ENCODE data around the gene CECR2. TPM values are rescaled to one million over a fixed set of nuclear protein-coding genes. Genes with fewer than 3 reads are reported as not detected.

The CECR2 gene
- total RNA-seq, 1 experiment from 2014 or later = 111 TPM

DNA sequence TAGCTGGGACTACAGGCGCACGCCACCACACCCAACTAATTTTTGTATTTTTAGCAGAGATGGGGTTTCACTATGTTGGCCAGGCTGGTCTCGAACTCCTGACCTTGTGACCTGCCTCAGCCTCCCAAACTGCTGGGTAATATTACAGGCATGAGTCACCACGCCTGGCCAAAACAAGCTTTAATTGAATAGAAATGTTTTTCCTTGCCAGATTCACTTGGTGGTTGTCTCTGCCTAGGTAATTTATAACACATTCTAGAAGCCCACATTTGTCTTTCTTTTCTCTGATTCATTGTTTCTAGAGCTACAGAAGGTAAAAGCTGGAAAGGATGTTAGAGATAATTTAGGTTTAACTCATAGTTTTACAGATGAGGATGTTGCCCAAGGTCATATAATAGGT is 41.3 kb downstream of the CECR2 start (continued):
- TF ChIP-seq, protein P1, sequence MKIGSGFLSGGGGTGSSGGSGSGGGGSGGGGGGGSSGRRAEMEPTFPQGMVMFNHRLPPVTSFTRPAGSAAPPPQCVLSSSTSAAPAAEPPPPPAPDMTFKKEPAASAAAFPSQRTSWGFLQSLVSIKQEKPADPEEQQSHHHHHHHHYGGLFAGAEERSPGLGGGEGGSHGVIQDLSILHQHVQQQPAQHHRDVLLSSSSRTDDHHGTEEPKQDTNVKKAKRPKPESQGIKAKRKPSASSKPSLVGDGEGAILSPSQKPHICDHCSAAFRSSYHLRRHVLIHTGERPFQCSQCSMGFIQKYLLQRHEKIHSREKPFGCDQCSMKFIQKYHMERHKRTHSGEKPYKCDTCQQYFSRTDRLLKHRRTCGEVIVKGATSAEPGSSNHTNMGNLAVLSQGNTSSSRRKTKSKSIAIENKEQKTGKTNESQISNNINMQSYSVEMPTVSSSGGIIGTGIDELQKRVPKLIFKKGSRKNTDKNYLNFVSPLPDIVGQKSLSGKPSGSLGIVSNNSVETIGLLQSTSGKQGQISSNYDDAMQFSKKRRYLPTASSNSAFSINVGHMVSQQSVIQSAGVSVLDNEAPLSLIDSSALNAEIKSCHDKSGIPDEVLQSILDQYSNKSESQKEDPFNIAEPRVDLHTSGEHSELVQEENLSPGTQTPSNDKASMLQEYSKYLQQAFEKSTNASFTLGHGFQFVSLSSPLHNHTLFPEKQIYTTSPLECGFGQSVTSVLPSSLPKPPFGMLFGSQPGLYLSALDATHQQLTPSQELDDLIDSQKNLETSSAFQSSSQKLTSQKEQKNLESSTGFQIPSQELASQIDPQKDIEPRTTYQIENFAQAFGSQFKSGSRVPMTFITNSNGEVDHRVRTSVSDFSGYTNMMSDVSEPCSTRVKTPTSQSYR (CRISPR knock-in tag; IDR thresholded peaks at IDR 0.05) = no peak

DNA sequence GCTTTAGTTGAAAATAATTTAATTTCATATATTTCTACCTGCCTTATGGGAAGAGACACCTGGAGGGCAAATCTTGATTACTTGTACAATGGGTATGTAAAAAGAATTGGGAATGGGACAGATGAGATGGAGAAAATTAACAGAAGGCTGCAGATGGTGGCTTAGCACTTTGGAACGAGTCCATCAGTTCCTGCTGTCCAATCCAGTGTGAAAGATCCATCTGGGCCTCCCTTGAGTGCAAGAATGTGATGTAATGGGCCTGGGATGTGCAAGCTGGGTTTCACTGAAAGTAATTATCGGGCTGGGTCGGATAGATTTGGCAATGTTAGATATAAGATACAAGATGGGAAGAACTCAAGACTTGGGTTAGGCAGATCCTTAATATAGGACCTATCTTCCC is 42.0 kb downstream of the CECR2 start:
- DNase-seq (ENCODE audit: low spot score) (no peak), ATAC-seq (no peak)
- Mint-ChIP-seq H3K27me3 (ENCODE audit: low read depth) (no peaks in the 10 kb centered on the region), H3K36me3 (no peaks in the 10 kb centered on the region), H3K4me1 (peaks cover 83% of the 10 kb centered on the region), H3K4me3 (no peak overlapping the region), H3K9me3 (no peaks in the 10 kb centered on the region), H3K27ac (peak overlapping the region; percentile 58)
- no peak for TF ChIP-seq ZNF512 (CRISPR knock-in tag; IDR thresholded peaks at IDR 0.05; ENCODE audit: borderline replicate concordance)
- CTCF ChIA-PET = no interaction called here
- POLR2A ChIA-PET = no interaction called here

DNA sequence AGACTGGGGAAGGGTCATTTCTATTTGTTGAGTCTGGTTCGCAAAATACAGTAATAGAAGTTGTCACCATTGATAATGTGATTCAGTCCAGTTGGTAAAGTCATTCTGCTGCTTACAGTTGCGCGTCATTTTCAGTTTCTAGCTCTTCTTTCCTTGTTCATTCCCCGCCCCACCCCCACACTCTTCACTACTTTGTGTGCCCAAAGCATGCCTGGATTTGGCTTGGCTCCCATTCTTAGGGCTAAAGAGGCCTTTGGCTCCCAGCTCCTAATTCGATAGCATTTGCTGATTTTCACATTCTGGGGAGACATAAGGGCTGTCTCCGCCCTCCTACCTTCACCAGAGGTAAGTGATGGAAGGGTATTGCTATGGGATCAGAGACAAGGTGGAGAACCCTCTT is 43.0 kb downstream of the CECR2 start:
- CTCF ChIA-PET = interaction anchor here (0.8 to 2.1 kb wide), 2 partner anchors 89 to 240 kb away, joined by 3 to 12 read pairs; no protein-coding TSS in a partner anchor
- TF ChIP-seq, protein P2, sequence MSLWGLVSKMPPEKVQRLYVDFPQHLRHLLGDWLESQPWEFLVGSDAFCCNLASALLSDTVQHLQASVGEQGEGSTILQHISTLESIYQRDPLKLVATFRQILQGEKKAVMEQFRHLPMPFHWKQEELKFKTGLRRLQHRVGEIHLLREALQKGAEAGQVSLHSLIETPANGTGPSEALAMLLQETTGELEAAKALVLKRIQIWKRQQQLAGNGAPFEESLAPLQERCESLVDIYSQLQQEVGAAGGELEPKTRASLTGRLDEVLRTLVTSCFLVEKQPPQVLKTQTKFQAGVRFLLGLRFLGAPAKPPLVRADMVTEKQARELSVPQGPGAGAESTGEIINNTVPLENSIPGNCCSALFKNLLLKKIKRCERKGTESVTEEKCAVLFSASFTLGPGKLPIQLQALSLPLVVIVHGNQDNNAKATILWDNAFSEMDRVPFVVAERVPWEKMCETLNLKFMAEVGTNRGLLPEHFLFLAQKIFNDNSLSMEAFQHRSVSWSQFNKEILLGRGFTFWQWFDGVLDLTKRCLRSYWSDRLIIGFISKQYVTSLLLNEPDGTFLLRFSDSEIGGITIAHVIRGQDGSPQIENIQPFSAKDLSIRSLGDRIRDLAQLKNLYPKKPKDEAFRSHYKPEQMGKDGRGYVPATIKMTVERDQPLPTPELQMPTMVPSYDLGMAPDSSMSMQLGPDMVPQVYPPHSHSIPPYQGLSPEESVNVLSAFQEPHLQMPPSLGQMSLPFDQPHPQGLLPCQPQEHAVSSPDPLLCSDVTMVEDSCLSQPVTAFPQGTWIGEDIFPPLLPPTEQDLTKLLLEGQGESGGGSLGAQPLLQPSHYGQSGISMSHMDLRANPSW (CRISPR knock-in tag; conservative IDR thresholded peaks at IDR 0.05; ENCODE audit: low read depth) = no peak
- Mint-ChIP-seq H3K36me3 (no peaks in the 10 kb centered on the region), H3K4me3 (no peak overlapping the region; the same call in 1 of the 2 replicates), H3K4me1 (peaks cover 85% of the 10 kb centered on the region), H3K27me3 (ENCODE audit: low read depth) (no peaks in the 10 kb centered on the region), H3K9me3 (no peaks in the 10 kb centered on the region), H3K27ac (peak overlapping the region; percentile 83)
- ATAC-seq = no peak
- no peak for DNase-seq (ENCODE audit: low spot score)
- POLR2A ChIA-PET = interaction anchor here (1.2 kb wide), 1 partner anchor 45 kb away, joined by 3 read pairs; no protein-coding TSS in a partner anchor

DNA sequence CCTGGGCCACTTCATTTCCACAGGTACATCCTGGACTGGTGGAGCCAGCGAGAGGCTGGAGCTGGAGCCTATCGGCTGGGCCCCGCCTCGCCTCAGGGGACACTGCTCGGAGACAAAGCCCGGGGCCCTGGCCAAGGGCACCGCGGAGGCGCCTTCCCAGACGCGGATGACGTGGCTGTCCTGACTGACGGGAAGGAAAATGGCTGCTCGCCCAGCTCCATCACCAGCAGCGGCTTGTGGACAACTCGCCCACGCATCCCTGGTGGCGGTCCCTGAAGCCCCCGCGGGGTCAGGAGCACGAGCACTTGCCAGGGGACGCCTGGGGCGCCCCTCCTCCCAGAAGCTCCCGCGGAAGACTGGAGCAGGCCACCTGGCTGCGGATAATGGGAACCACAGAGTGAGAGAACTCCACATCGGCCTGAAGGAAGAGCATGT is 49.6 kb downstream of the CECR2 start:
- H3K4me3 Mint-ChIP-seq = no peak overlapping the region
- H3K27ac Mint-ChIP-seq = peak overlapping the region; percentile 83
- no peaks in the 10 kb centered on the region for H3K27me3 Mint-ChIP-seq (ENCODE audit: low read depth)
- CTCF ChIA-PET = interaction anchor here (0.7 to 2.2 kb wide), 20 partner anchors 8 to 247 kb away, joined by 3 to 14 read pairs (median 4); no protein-coding TSS in a partner anchor
- TF ChIP-seq ZNF425 (CRISPR knock-in tag; conservative IDR thresholded peaks at IDR 0.05) (no peak), CDX4 (CRISPR knock-in tag; IDR thresholded peaks at IDR 0.05; ENCODE audit: borderline replicate concordance) (no peak), ZNF263 (CRISPR knock-in tag; IDR thresholded peaks at IDR 0.05; ENCODE audit: low read depth) (0 out of 2 replicates have a peak, but pooled peaks have one; percentile 12), HMGXB4 (CRISPR knock-in tag; IDR thresholded peaks at IDR 0.05) (0 out of 2 replicates have a peak, but pooled peaks have one; percentile 28), ZNF423 (CRISPR knock-in tag; IDR thresholded peaks at IDR 0.05) (no peak)
- TF ChIP-seq, protein P3, sequence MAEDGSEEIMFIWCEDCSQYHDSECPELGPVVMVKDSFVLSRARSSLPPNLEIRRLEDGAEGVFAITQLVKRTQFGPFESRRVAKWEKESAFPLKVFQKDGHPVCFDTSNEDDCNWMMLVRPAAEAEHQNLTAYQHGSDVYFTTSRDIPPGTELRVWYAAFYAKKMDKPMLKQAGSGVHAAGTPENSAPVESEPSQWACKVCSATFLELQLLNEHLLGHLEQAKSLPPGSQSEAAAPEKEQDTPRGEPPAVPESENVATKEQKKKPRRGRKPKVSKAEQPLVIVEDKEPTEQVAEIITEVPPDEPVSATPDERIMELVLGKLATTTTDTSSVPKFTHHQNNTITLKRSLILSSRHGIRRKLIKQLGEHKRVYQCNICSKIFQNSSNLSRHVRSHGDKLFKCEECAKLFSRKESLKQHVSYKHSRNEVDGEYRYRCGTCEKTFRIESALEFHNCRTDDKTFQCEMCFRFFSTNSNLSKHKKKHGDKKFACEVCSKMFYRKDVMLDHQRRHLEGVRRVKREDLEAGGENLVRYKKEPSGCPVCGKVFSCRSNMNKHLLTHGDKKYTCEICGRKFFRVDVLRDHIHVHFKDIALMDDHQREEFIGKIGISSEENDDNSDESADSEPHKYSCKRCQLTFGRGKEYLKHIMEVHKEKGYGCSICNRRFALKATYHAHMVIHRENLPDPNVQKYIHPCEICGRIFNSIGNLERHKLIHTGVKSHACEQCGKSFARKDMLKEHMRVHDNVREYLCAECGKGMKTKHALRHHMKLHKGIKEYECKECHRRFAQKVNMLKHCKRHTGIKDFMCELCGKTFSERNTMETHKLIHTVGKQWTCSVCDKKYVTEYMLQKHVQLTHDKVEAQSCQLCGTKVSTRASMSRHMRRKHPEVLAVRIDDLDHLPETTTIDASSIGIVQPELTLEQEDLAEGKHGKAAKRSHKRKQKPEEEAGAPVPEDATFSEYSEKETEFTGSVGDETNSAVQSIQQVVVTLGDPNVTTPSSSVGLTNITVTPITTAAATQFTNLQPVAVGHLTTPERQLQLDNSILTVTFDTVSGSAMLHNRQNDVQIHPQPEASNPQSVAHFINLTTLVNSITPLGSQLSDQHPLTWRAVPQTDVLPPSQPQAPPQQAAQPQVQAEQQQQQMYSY (CRISPR knock-in tag; IDR thresholded peaks at IDR 0.05) = peak; percentile 58; the same call in 1 of the 2 replicates
- DNase-seq (ENCODE audit: low spot score) = peak; percentile 50
- H3K9me3 Mint-ChIP-seq = no peaks in the 10 kb centered on the region
- ATAC-seq = peak; percentile 74
- H3K36me3 Mint-ChIP-seq = peaks cover 7% of the 10 kb centered on the region
- POLR2A ChIA-PET = interaction anchor here (1.3 to 1.4 kb wide), 3 partner anchors 10 to 50 kb away, joined by 3 to 4 read pairs (median 4); partner anchors contain the start of gene CECR2
- H3K4me1 Mint-ChIP-seq = peaks cover 78% of the 10 kb centered on the region

Data from WTC11 (cell line).